PC-3 (cell line): Measurements from ENCODE around the gene FNDC7.

Source experiments
- EZH2 ChIP-seq: fragments of 300-600 bp; sonication (generic); IDR thresholded peaks from one replicate; pipeline ENCODE4 v1.6.1; 2017; ENCODE audit warnings: antibody characterized with exemption, mild to moderate bottlenecking, low read length; ENCODE audit not compliant: unreplicated experiment
- EZH2phosphoT487 ChIP-seq: fragments of 300-600 bp; sonication (generic); IDR thresholded peaks from 2 replicates; pipeline ENCODE4 v1.6.1; 2018; ENCODE audit warnings: mild to moderate bottlenecking, antibody characterized with exemption, low read length, borderline replicate concordance
- TF ChIP-seq, protein P1 (sequence below): fragments of 300-600 bp; sonication (generic); conservative IDR thresholded peaks from 2 replicates; pipeline ENCODE4 v1.5.1; 2017; ENCODE audit warnings: antibody characterized with exemption, low read depth, mild to moderate bottlenecking, low read length

DNA sequence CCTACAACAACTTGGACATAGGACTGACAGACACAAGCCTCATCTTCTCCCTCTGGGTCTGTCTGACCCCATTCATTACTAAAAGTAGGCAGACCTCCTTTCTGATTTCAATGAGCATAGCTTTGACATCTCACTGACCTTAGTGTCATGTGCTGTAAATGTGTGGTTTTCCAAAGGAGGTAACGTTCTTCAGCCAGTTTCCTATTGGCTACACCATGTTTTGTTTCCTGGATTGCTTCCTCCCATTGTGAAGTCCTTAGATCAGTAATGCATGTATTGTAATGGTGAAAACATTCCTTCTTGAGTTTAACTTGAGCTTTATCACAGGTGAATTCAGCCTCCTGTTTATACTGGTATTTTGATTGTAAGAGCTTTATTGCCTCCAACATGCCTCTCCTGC is 54.4 kb downstream of the FNDC7 start:
- no peak for TF ChIP-seq EZH2
- TF ChIP-seq, protein P1, sequence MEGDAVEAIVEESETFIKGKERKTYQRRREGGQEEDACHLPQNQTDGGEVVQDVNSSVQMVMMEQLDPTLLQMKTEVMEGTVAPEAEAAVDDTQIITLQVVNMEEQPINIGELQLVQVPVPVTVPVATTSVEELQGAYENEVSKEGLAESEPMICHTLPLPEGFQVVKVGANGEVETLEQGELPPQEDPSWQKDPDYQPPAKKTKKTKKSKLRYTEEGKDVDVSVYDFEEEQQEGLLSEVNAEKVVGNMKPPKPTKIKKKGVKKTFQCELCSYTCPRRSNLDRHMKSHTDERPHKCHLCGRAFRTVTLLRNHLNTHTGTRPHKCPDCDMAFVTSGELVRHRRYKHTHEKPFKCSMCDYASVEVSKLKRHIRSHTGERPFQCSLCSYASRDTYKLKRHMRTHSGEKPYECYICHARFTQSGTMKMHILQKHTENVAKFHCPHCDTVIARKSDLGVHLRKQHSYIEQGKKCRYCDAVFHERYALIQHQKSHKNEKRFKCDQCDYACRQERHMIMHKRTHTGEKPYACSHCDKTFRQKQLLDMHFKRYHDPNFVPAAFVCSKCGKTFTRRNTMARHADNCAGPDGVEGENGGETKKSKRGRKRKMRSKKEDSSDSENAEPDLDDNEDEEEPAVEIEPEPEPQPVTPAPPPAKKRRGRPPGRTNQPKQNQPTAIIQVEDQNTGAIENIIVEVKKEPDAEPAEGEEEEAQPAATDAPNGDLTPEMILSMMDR: no peak
- TF ChIP-seq EZH2phosphoT487: no peak
